Transverse colon (tissue), 4 donors: ENCODE results near the gene IHH. TPM values are rescaled to one million over a fixed set of nuclear protein-coding genes. Genes with fewer than 3 reads are reported as not detected.

ENCODE experiments used
- DNase-seq: peaks from one replicate; pipeline ENCODE4 v3.0.0-alpha.2; 2019
- H3K27ac ChIP-seq, 4 donors: fragments of 200-600 bp; sonication (generic); 2 replicates each; pipeline ENCODE4 v1.5.1; 2016 to 2018; ENCODE audit warnings: inconsistent platforms in 4 of 4
- H3K27me3 ChIP-seq: fragments of 200-600 bp; sonication (generic); 2 replicates; pipeline ENCODE4 v1.5.1; 2017; ENCODE audit warnings: inconsistent platforms
- H3K36me3 ChIP-seq, 4 donors: fragments of 200-600 bp; sonication (generic); 2 replicates each; pipeline ENCODE4 v1.5.1; 2017 to 2019; ENCODE audit warnings: inconsistent platforms in 4 of 4
- H3K4me1 ChIP-seq, 4 donors: fragments of 200-600 bp; sonication (generic); 2 replicates each; pipeline ENCODE4 v1.5.1; 2017 to 2020; ENCODE audit warnings: inconsistent platforms in 4 of 4
- H3K4me3 ChIP-seq, 4 donors: fragments of 200-600 bp; sonication (generic); 1 replicate in 1 of 4; 2 replicates in 3 of 4; pipeline versions ENCODE4 v1.5.1 to v1.6.1; 2017 to 2019; ENCODE audit warnings: inconsistent platforms in 4 of 4
- H3K9me3 ChIP-seq, 2 donors: fragments of 200-600 bp; sonication (generic); 2 replicates each; pipeline ENCODE4 v1.5.1; 2017 to 2019; ENCODE audit warnings: inconsistent platforms in 2 of 2
- CTCF ChIP-seq, 5 experiments: fragments of 200-600 bp in 3 of 5; fragments of 450-650 bp in 2 of 5; sonication (generic) in 3 of 5; IDR thresholded peaks; 1 replicate in 2 of 5; 2 replicates in 3 of 5; pipeline ENCODE4 v1.5.1; 2016 to 2017; ENCODE audit warnings: antibody characterized with exemption in 5 of 5, inconsistent platforms in 3 of 5, mild to moderate bottlenecking in 2 of 5, moderate library complexity in 1 of 5
- EP300 ChIP-seq: sonication (generic); formaldehyde crosslinking; IDR thresholded peaks from one replicate; pipeline ENCODE4 v1.6.1; 2017; ENCODE audit warnings: antibody characterized with exemption, low read depth
- POLR2A ChIP-seq: fragments of 450-650 bp; IDR thresholded peaks from one replicate; pipeline ENCODE4 v1.6.1; 2016; ENCODE audit warnings: antibody characterized with exemption, mild to moderate bottlenecking, moderate library complexity
- POLR2AphosphoS5 ChIP-seq, 3 donors: sonication (generic); formaldehyde crosslinking; IDR thresholded peaks; one replicate each; pipeline ENCODE4 v1.6.1; 2016; ENCODE audit warnings: antibody characterized with exemption in 3 of 3
- WGBS, 2 donors: methylation state at CpG; one replicate each; pipeline ENCODE4 v1.1.5; 2018; ENCODE audit warnings: low coverage in 1 of 2; 5-methylcytosine and 5-hydroxymethylcytosine counted together
- in situ Hi-C, 4 donors: fragments of 200-750 bp; cut with MboI; loops; one replicate each; pipeline versions ENCODE4 v1.15.0 to v1.15.1; 2017; ENCODE audit warnings: low sequenced_read_pairs in 3 of 4, low pct_ligation_motif_present in 1 of 4, low pct_unique_long_range_greater_than_20kb in 1 of 4
- intact Hi-C: fragments of 100-400 bp; cut with DNase I; formaldehyde crosslinking; loops from one replicate; pipeline ENCODE4 v1.15.1; 2023; ENCODE audit warnings: low total_unique reads
- total RNA-seq, 4 donors: library from RNA; depleted of rRNA; stranded (reverse); fragments of >200 nt; gene quantifications; one replicate each; pipeline ENCODE4 v1.1.0, GENCODE V29; 2016

Gene IHH
- total RNA-seq, 4 donors from 2014 or later: 21.1 to 67.4 (median 65.5) TPM

- in situ Hi-C loops (loop anchor here in 2 of 4 donors (10.0 to 25.0 kb wide), 2 partner anchors 126 to 283 kb away; partner anchors contain the start of gene PTPRN (in 2 of the 2)), intact Hi-C loops (no loop called here)
- 85 to 90% methylated on average over 2 to 12 of the region's 13 CpGs for WGBS, 2 donors
- Histone ChIP-seq H3K4me3 (no peak overlapping the region), H3K27ac (no peak overlapping the region), H3K4me1 (no peaks in the 10 kb centered on the region), H3K36me3 (no peaks in the 10 kb centered on the region), H3K27me3 (peaks cover 15% of the 10 kb centered on the region), H3K9me3 (no peaks in the 10 kb centered on the region)
- TF ChIP-seq CTCF (IDR thresholded peaks at IDR 0.05): no peak
- no peak for TF ChIP-seq POLR2AphosphoS5 (IDR thresholded peaks at IDR 0.05)
- no peak for TF ChIP-seq EP300
- no peak for TF ChIP-seq POLR2A
- no peak for DNase-seq
Measured at GRCh38 chr2:219028996-219029828, 31.5 kb downstream of the IHH start.

GRCh38 chr2:219028141-219028540 is 32.6 kb downstream of the IHH start:
- in situ Hi-C loops (loop anchor here in 2 of 4 donors (10.0 to 25.0 kb wide), 2 partner anchors 127 to 284 kb away; partner anchors contain the start of gene PTPRN (in 2 of the 2)), intact Hi-C loops (no loop called here)
- no peak for TF ChIP-seq POLR2AphosphoS5 (IDR thresholded peaks at IDR 0.05)
- TF ChIP-seq POLR2A: no peak
- no peak for TF ChIP-seq EP300
- TF ChIP-seq CTCF (IDR thresholded peaks at IDR 0.05): no peak
- Histone ChIP-seq H3K9me3 (no peaks in the 10 kb centered on the region), H3K4me1 (no peaks in the 10 kb centered on the region), H3K27me3 (peaks cover 7% of the 10 kb centered on the region), H3K4me3 (no peak overlapping the region), H3K27ac (no peak overlapping the region), H3K36me3 (no peaks in the 10 kb centered on the region)
- 74% methylated on average over 5 of the region's 5 CpGs; no CpG with 5 or more reads in 1 of the 2 donors for WGBS, 2 donors
- no peak for DNase-seq

- Histone ChIP-seq H3K27ac (no peak overlapping the region), H3K9me3 (no peaks in the 10 kb centered on the region), H3K27me3 (peaks cover 4% of the 10 kb centered on the region), H3K36me3 (no peaks in the 10 kb centered on the region), H3K4me3 (no peak overlapping the region), H3K4me1 (no peaks in the 10 kb centered on the region)
- WGBS, 2 donors: 88% methylated on average over 22 of the region's 22 CpGs; no CpG with 5 or more reads in 1 of the 2 donors
- intact Hi-C loops (no loop called here), in situ Hi-C loops (loop anchor here in 2 of 4 donors (10.0 to 25.0 kb wide), 2 partner anchors 127 to 285 kb away; partner anchors contain the start of gene PTPRN (in 2 of the 2))
- TF ChIP-seq EP300 (no peak), POLR2A (no peak), POLR2AphosphoS5 (IDR thresholded peaks at IDR 0.05) (no peak), CTCF (IDR thresholded peaks at IDR 0.05) (no peak)
- DNase-seq: no peak
Measured at GRCh38 chr2:219027511-219028055, 33.1 kb downstream of the IHH start.

- DNase-seq: no peak
- 72 to 87% methylated on average over 6 to 7 of the region's 7 CpGs for WGBS, 2 donors
- in situ Hi-C loops: loop anchor here in 2 of 4 donors (10.0 to 25.0 kb wide), 2 partner anchors 128 to 285 kb away; partner anchors contain the start of gene PTPRN (in 2 of the 2)
Measured at GRCh38 chr2:219026946-219027345, 33.8 kb downstream of the IHH start.

More at GRCh38 chr2:219026946-219027345, 33.8 kb downstream of the IHH start:
- TF ChIP-seq CTCF (IDR thresholded peaks at IDR 0.05) (no peak), EP300 (no peak), POLR2A (no peak), POLR2AphosphoS5 (IDR thresholded peaks at IDR 0.05) (no peak)
- H3K4me3 ChIP-seq: no peak overlapping the region
- H3K27me3 ChIP-seq: no peaks in the 10 kb centered on the region
- H3K9me3 ChIP-seq: no peaks in the 10 kb centered on the region
- H3K4me1 ChIP-seq: no peaks in the 10 kb centered on the region
- intact Hi-C loops: no loop called here
- no peak overlapping the region for H3K27ac ChIP-seq
- H3K36me3 ChIP-seq: no peaks in the 10 kb centered on the region
